Measurements from ENCODE around the gene ZFP82. TPM values are rescaled to one million over a fixed set of nuclear protein-coding genes. Genes with fewer than 3 reads are reported as not detected.
A peak's percentile ranks its signal among the peaks of the same experiment; 100 is the strongest.

ZFP82 gene
- total RNA-seq: 11.6 TPM
- 10 to 100 TPM in 1 of 8 donors, 1 to 10 TPM in 7; 7.0 to 11.3 (median 8.7) TPM for polyA plus RNA-seq (ENCODE audit: insufficient read depth in 1 of 8, insufficient read length in 8 of 8, low replicate concordance in 1 of 8)
- long read RNA-seq, donor 1, full-length matches to known transcripts: 3 of 3 reads
- long read RNA-seq, donor 1, partial matches to known transcripts: 0 of 3 reads
- long read RNA-seq, donor 1, other reads (novel, unspliced or antisense): 0 of 3 reads
- long read RNA-seq, donor 2: 0 reads
- long read RNA-seq, donor 3, full-length matches to known transcripts: 6 of 6 reads
- long read RNA-seq, donor 3, partial matches to known transcripts: 0 of 6 reads
- long read RNA-seq, donor 3, other reads (novel, unspliced or antisense): 0 of 6 reads
- long read RNA-seq, donor 4, full-length matches to known transcripts: 3 of 3 reads
- long read RNA-seq, donor 4, partial matches to known transcripts: 0 of 3 reads
- long read RNA-seq, donor 4, other reads (novel, unspliced or antisense): 0 of 3 reads
- long read RNA-seq, donor 5, full-length matches to known transcripts: 12 of 12 reads
- long read RNA-seq, donor 5, partial matches to known transcripts: 0 of 12 reads
- long read RNA-seq, donor 5, other reads (novel, unspliced or antisense): 0 of 12 reads
- long read RNA-seq, donor 6, full-length matches to known transcripts: 7 of 7 reads
- long read RNA-seq, donor 6, partial matches to known transcripts: 0 of 7 reads
- long read RNA-seq, donor 6, other reads (novel, unspliced or antisense): 0 of 7 reads
- long read RNA-seq, donor 7, full-length matches to known transcripts: 9 of 9 reads
- long read RNA-seq, donor 7, partial matches to known transcripts: 0 of 9 reads
- long read RNA-seq, donor 7, other reads (novel, unspliced or antisense): 0 of 9 reads
- long read RNA-seq, donor 8, full-length matches to known transcripts: 4 of 4 reads
- long read RNA-seq, donor 8, partial matches to known transcripts: 0 of 4 reads
- long read RNA-seq, donor 8, other reads (novel, unspliced or antisense): 0 of 4 reads
- long read RNA-seq, donor 9, full-length matches to known transcripts: 4 of 4 reads
- long read RNA-seq, donor 9, partial matches to known transcripts: 0 of 4 reads
- long read RNA-seq, donor 9, other reads (novel, unspliced or antisense): 0 of 4 reads
- long read RNA-seq, donor 10, full-length matches to known transcripts: 6 of 6 reads
- long read RNA-seq, donor 10, partial matches to known transcripts: 0 of 6 reads
- long read RNA-seq, donor 10, other reads (novel, unspliced or antisense): 0 of 6 reads
- long read RNA-seq, donor 11, full-length matches to known transcripts: 3 of 3 reads
- long read RNA-seq, donor 11, partial matches to known transcripts: 0 of 3 reads
- long read RNA-seq, donor 11, other reads (novel, unspliced or antisense): 0 of 3 reads

DNA sequence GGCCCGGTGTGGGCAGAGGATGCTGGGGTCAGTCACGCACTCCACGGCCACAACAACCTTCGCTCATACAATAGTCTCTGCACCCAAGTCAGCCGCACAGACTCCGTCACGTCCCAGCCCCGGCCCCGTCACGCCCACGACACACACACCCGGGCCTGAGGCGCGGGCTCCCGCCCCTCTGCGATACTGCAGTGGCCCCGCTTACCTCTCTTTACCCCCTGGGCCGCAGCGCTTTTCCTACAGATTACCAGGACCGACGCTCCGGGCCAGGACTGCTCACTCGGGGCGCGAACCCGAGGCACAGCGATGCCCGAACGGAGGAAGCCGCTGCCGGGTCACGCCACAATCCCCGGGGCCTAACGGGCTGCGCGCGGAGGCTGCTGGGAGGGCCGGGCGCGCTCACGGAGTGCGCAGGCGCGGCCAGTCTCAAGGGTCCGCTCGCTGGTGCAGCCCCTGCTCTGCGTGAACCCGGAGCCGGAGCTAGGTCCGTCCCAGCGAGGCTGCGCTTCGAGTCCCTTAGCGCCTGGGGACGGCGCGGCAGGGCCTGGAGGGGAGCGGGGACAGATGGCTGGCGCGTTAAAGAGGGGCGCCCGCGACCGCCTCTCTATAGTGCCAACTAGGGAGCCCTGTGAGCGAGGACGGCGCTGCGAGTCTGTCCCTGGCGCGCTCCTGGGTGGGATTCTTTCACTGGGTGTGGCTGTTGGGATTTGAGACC is at the start of gene ZFP82:
TSS of gene ZFP82 (minus strand) at position 358 of the 715 bp plus-strand sequence. CDS start 8,855 bp downstream, outside the sequence.
- Histone ChIP-seq H3K4me3 (ENCODE audit: low read length) (peak within 1 kb of the TSS; percentile 93), H3K4me1 (ENCODE audit: control insufficient read depth, insufficient read depth, low read length) (peaks cover 12% of the 10 kb centered on the region), H3K36me3 (ENCODE audit: control insufficient read depth, insufficient read depth, low read length) (no peaks in the 10 kb centered on the region), H3K9me3 (replicated peaks; ENCODE audit: control insufficient read depth, low read depth, low read length) (peaks cover 10% of the 10 kb centered on the region), H3K27me3 (ENCODE audit: control insufficient read depth, insufficient read depth, low read length) (no peaks in the 10 kb centered on the region), H3K27ac (ENCODE audit: low read length) (peak within 1 kb of the TSS; percentile 95)
- under 1% methylated on average over 63 of the region's 70 CpGs for WGBS (ENCODE audit: insufficient coverage)
- peak; percentile 95 for DNase-seq

DNA sequence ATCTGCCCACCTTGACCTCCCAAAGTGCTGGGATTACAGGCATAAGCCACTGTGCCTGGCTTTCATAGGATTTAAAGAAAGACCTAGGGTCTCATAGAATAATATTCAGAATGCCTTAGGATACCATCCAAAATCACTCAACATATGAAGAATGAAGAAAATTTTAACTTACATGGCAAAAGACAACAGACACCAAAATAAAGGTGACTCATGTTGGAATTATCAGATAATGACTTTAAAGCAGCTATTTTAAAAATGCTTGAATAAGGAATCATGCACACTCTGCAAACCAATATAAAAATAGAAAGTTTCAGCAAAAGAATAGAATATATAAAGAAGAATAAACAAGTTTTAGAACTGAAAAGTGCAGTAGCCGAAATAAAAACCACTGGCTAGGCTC is 41.6 kb upstream of the ZFP82 start:
- no peaks in the 10 kb centered on the region for H3K27me3 ChIP-seq (ENCODE audit: control insufficient read depth, insufficient read depth, low read length)
- no CpG with 5 or more reads among the region's 1 CpG for WGBS (ENCODE audit: insufficient coverage)
- no peaks in the 10 kb centered on the region for H3K36me3 ChIP-seq (ENCODE audit: control insufficient read depth, insufficient read depth, low read length)
- H3K4me1 ChIP-seq (ENCODE audit: control insufficient read depth, insufficient read depth, low read length): no peaks in the 10 kb centered on the region
- H3K27ac ChIP-seq (ENCODE audit: low read length): no peak overlapping the region
- no peak overlapping the region for H3K4me3 ChIP-seq (ENCODE audit: low read length)
- H3K9me3 ChIP-seq (replicated peaks; ENCODE audit: control insufficient read depth, low read depth, low read length): peaks cover 2% of the 10 kb centered on the region
- no peak for DNase-seq

DNA sequence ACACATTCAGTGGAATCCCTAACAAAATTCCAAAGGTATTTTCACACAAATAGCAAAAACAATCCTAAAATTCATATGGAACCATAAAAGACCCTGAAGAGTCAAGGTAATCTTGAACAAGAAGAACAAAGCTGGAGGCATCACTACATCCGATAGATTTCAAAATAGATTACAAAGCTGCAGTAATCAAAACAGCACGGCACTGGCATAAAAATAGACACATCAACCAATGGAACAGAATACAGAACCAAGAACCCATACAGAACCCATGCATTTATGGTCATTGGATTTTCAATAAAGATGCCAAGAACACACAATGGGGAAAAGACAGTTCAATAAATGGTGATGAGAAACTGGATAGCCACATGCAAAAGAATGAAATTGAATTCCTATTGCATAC is 38.4 kb upstream of the ZFP82 start:
- no peak overlapping the region for H3K4me3 ChIP-seq (ENCODE audit: low read length)
- H3K9me3 ChIP-seq (replicated peaks; ENCODE audit: control insufficient read depth, low read depth, low read length): peaks cover 15% of the 10 kb centered on the region
- H3K27ac ChIP-seq (ENCODE audit: low read length): no peak overlapping the region
- H3K27me3 ChIP-seq (ENCODE audit: control insufficient read depth, insufficient read depth, low read length): no peaks in the 10 kb centered on the region
- no peaks in the 10 kb centered on the region for H3K4me1 ChIP-seq (ENCODE audit: control insufficient read depth, insufficient read depth, low read length)
- DNase-seq: no peak
- peaks cover 3% of the 10 kb centered on the region for H3K36me3 ChIP-seq (ENCODE audit: control insufficient read depth, insufficient read depth, low read length)
- WGBS (ENCODE audit: insufficient coverage): 100% methylated on average over 2 of the region's 2 CpGs

DNA sequence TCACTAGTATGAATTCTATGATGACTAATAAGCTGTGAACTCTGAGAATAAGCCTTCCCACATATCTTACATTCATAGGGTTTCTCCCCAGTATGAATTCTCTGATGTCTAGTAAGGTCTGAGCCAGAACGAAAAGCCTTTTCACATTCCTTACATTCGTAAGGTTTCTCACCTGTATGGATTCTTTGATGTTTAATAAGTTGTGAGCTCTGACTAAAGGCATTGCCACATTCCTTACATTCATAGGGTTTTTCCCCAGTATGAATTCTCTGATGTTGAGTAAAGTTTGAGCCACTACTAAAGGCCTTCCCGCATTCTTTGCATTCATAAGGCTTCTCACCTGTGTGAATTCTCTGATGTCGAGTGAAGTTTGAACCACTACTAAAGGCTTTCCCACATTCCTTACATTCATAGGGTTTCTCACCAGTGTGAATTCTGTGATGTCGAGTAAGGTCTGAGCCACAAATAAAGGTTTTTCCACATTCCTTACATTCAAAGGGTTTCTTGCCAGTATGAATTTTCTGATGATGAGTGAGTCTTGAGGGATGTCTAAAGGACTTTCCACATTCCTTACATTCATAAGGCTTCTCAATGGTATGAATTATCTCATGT is 30.7 kb upstream of the ZFP82 start:
- no peak overlapping the region for H3K27ac ChIP-seq (ENCODE audit: low read length)
- H3K4me1 ChIP-seq (ENCODE audit: control insufficient read depth, insufficient read depth, low read length): no peaks in the 10 kb centered on the region
- no CpG with 5 or more reads among the region's 5 CpGs for WGBS (ENCODE audit: insufficient coverage)
- peaks cover 45% of the 10 kb centered on the region for H3K9me3 ChIP-seq (replicated peaks; ENCODE audit: control insufficient read depth, low read depth, low read length)
- H3K36me3 ChIP-seq (ENCODE audit: control insufficient read depth, insufficient read depth, low read length): peaks cover 19% of the 10 kb centered on the region
- no peaks in the 10 kb centered on the region for H3K27me3 ChIP-seq (ENCODE audit: control insufficient read depth, insufficient read depth, low read length)
- no peak overlapping the region for H3K4me3 ChIP-seq (ENCODE audit: low read length)
- DNase-seq: no peak

DNA sequence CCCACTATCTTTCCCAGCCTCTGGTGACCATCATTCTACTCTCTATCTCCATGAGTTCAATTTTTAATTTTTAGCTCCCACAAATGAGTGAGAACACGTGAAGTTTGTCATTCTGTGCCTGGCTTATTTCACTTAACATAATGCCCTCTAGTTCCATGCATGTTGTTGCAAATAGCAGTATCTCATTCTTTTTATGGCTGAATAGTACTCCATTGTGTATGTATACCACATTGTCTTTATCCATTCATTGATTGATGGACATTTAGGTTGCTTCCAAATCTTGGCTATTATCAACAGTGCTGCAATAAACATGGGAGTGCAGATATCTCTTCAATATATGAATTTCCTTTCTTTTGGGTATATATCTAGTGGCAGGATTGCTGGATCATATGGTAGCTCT is 22.9 kb upstream of the ZFP82 start:
- no peak overlapping the region for H3K4me3 ChIP-seq (ENCODE audit: low read length)
- no peak for DNase-seq
- H3K9me3 ChIP-seq (replicated peaks; ENCODE audit: control insufficient read depth, low read depth, low read length): peaks cover 28% of the 10 kb centered on the region
- no peak overlapping the region for H3K27ac ChIP-seq (ENCODE audit: low read length)
- H3K36me3 ChIP-seq (ENCODE audit: control insufficient read depth, insufficient read depth, low read length): no peaks in the 10 kb centered on the region
- WGBS (ENCODE audit: insufficient coverage): no CpG with 5 or more reads among the region's 1 CpG
- H3K4me1 ChIP-seq (ENCODE audit: control insufficient read depth, insufficient read depth, low read length): no peaks in the 10 kb centered on the region
- H3K27me3 ChIP-seq (ENCODE audit: control insufficient read depth, insufficient read depth, low read length): no peaks in the 10 kb centered on the region

DNA sequence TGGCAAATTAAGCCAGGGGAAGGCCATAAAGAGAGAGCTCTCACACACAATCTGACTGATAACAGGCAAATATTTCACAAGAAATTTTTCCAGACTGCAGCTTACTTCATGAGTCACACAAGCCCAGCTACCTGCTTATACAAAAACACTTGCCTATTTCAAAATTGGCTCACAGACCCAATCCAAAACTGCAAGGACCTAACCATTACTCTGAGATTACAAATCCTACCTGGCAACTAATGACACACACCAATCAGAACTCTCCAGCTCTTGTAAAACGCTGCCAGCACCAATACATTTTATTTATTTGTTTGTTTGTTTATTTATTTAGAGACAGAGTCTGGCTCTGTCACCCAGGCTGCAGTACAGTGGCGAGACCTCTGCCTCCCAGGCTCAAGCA is 18.1 kb upstream of the ZFP82 start:
- Histone ChIP-seq H3K4me1 (ENCODE audit: control insufficient read depth, insufficient read depth, low read length) (no peaks in the 10 kb centered on the region), H3K27me3 (ENCODE audit: control insufficient read depth, insufficient read depth, low read length) (no peaks in the 10 kb centered on the region), H3K9me3 (replicated peaks; ENCODE audit: control insufficient read depth, low read depth, low read length) (peaks cover 6% of the 10 kb centered on the region), H3K27ac (ENCODE audit: low read length) (no peak overlapping the region), H3K36me3 (ENCODE audit: control insufficient read depth, insufficient read depth, low read length) (no peaks in the 10 kb centered on the region), H3K4me3 (ENCODE audit: low read length) (no peak overlapping the region)
- no peak for DNase-seq
- WGBS (ENCODE audit: insufficient coverage): no CpG with 5 or more reads among the region's 2 CpGs

DNA sequence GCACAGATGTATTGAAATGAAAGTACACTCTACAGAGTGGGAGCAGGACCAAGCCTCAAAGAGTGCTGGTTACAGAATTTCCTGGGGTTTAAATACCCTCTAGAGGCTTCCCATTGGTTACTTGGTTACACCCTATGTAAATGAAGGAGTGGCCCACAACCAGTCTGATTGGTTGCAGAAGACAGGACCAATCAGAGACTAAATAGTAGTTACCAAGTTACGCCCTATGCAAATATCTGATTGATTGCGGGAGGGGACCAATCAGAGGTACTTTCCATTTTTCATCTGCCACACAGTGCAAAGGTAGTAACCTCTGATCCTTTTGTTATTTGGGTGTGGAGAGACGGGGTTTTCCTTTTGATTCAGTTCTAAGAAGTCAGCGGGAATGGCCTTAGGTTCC is 5.5 kb upstream of the ZFP82 start:
- DNase-seq: no peak

DNA sequence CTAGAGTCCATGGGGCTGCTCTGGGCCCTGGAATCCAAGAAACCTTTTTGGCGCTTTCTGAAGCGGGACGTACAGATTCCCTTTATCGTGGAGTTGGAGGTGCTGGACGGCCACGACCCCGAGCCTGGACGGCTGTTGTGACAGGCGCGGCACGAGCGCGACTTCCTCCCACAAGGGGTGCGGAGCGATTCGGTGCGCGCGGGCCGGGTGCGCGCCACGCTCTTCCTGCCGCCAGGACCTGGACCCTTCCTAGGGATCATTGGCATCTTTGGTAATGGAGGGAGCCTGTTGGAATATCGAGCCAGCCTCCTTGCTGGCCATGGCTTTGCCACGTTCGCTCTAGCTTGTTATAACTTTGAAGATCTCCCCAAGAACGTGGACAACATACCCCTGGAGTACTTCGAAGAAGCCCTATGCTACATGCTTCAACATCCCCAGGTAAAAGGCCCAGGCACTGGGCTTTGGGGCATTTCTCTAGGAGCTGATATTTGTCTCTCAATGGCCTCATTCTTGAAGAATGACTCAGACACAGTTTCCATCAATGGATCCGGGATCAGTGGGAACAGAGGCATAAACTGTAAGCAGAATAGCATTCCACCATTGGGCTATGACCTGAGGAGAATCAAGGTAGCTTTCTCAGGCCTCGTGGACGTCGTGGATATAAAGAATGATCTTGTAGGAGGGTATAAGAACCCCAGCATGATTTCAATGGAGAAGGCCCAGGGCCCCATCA is 3.5 kb upstream of the ZFP82 start:
- Histone ChIP-seq H3K4me1 (ENCODE audit: control insufficient read depth, insufficient read depth, low read length) (peaks cover 12% of the 10 kb centered on the region), H3K27me3 (ENCODE audit: control insufficient read depth, insufficient read depth, low read length) (peaks cover 2% of the 10 kb centered on the region), H3K36me3 (ENCODE audit: control insufficient read depth, insufficient read depth, low read length) (no peaks in the 10 kb centered on the region), H3K27ac (ENCODE audit: low read length) (no peak overlapping the region), H3K9me3 (replicated peaks; ENCODE audit: control insufficient read depth, low read depth, low read length) (no peaks in the 10 kb centered on the region), H3K4me3 (ENCODE audit: low read length) (peak overlapping the region; percentile 51)
- no peak for DNase-seq
- 35% methylated on average over 14 of the region's 33 CpGs for WGBS (ENCODE audit: insufficient coverage)

More for the DNA sequence above, 5.5 kb upstream of the ZFP82 start:
- Histone ChIP-seq H3K36me3 (ENCODE audit: control insufficient read depth, insufficient read depth, low read length) (no peaks in the 10 kb centered on the region), H3K4me1 (ENCODE audit: control insufficient read depth, insufficient read depth, low read length) (peaks cover 4% of the 10 kb centered on the region), H3K27ac (ENCODE audit: low read length) (no peak overlapping the region), H3K27me3 (ENCODE audit: control insufficient read depth, insufficient read depth, low read length) (peaks cover 2% of the 10 kb centered on the region), H3K9me3 (replicated peaks; ENCODE audit: control insufficient read depth, low read depth, low read length) (no peaks in the 10 kb centered on the region), H3K4me3 (ENCODE audit: low read length) (no peak overlapping the region)
- WGBS (ENCODE audit: insufficient coverage): no CpG with 5 or more reads among the region's 4 CpGs

Measured in muscle of leg (tissue), 16 donors.